HepG2 (cell line): ENCODE data around the gene CASKIN2. TPM values are rescaled to one million over a fixed set of nuclear protein-coding genes. Genes with fewer than 3 reads are reported as not detected.

ENCODE experiments used
- HMGXB4 ChIP-seq, 2 experiments: sonication (generic) in 1 of 2; formaldehyde crosslinking in 1 of 2; IDR thresholded peaks; 2 replicates each; pipeline versions ENCODE4 v1.4.0 to v1.6.1; 2018 to 2020; ENCODE audit warnings: missing genetic modification reagents in 2 of 2, borderline replicate concordance in 1 of 2, low read depth in 1 of 2, mild to moderate bottlenecking in 1 of 2, missing biosample characterization in 1 of 2
- NFAT5 ChIP-seq: sonication (generic); formaldehyde crosslinking; IDR thresholded peaks from 2 replicates; pipeline ENCODE4 v1.4.0; 2020; ENCODE audit warnings: missing genetic modification reagents
- PRMT3 ChIP-seq: sonication (generic); formaldehyde crosslinking; IDR thresholded peaks from 2 replicates; pipeline ENCODE4 v1.8.1; 2022; ENCODE audit warnings: low read depth, mild to moderate bottlenecking, moderate library complexity, missing genetic modification reagents, borderline replicate concordance
- ZNF337 ChIP-seq: sonication (generic); formaldehyde crosslinking; IDR thresholded peaks from 2 replicates; pipeline ENCODE4 v1.5.1; 2020; ENCODE audit warnings: missing genetic modification reagents, low read depth, mild to moderate bottlenecking, borderline replicate concordance
- ZNF644 ChIP-seq: IDR thresholded peaks from 2 replicates; pipeline ENCODE4 v1.6.1; 2016; ENCODE audit warnings: low read depth
- ZNF788 ChIP-seq: sonication (generic); formaldehyde crosslinking; IDR thresholded peaks from 2 replicates; pipeline ENCODE4 v1.5.0; 2020; ENCODE audit warnings: mild to moderate bottlenecking, missing genetic modification reagents, borderline replicate concordance
- ZSCAN29 ChIP-seq: sonication (generic); formaldehyde crosslinking; conservative IDR thresholded peaks from 2 replicates; pipeline ENCODE4 v1.4.0; 2020; ENCODE audit warnings: mild to moderate bottlenecking, missing genetic modification reagents
- polyA plus RNA-seq, 8 experiments: library from polyadenylated mRNA; depleted of rRNA in 3 of 8; stranded (reverse) in 7 of 8; unstranded in 1 of 8; fragments of >200 nt; fragmentation: Illumina TruSeq in 4 of 8; extraction: Trizol in 4 of 8; gene quantifications; 2 replicates each; pipeline versions ENCODE4 v1.2.1 to v1.2.3, GENCODE V29; 2011 to 2016; ENCODE audit warnings: low read depth in 4 of 8, missing spikeins in 1 of 8, mixed read lengths in 1 of 8; ENCODE audit not compliant: insufficient read depth in 1 of 8
- total RNA-seq, 5 experiments: library from RNA; depleted of rRNA; stranded (reverse); fragments of >200 nt; fragmentation: Illumina TruSeq; extraction: Trizol; gene quantifications; 2 replicates each; pipeline ENCODE4 v1.2.3, GENCODE V29; 2016; ENCODE audit warnings: low read depth in 1 of 5
- TF ChIP-seq, protein P1 (sequence below), 2 experiments: fragments of 450-650 bp in 1 of 2; sonication (generic) in 1 of 2; formaldehyde crosslinking in 1 of 2; IDR thresholded peaks; 2 replicates each; pipeline versions ENCODE4 v1.6.1 to v1.8.0; 2016 to 2022; ENCODE audit warnings: antibody characterized with exemption in 1 of 2, mild to moderate bottlenecking in 1 of 2, missing genetic modification reagents in 1 of 2

Gene CASKIN2
- total and polyA plus RNA-seq, 2 of the 13 experiments (the other 11 are each of a cell fraction or from before 2014, with no cell fraction given) = 5.2 to 7.8 TPM

GRCh38 chr17:75511610-75512575 is 3.4 kb downstream of the CASKIN2 start (continued):
- TF ChIP-seq, protein P1, sequence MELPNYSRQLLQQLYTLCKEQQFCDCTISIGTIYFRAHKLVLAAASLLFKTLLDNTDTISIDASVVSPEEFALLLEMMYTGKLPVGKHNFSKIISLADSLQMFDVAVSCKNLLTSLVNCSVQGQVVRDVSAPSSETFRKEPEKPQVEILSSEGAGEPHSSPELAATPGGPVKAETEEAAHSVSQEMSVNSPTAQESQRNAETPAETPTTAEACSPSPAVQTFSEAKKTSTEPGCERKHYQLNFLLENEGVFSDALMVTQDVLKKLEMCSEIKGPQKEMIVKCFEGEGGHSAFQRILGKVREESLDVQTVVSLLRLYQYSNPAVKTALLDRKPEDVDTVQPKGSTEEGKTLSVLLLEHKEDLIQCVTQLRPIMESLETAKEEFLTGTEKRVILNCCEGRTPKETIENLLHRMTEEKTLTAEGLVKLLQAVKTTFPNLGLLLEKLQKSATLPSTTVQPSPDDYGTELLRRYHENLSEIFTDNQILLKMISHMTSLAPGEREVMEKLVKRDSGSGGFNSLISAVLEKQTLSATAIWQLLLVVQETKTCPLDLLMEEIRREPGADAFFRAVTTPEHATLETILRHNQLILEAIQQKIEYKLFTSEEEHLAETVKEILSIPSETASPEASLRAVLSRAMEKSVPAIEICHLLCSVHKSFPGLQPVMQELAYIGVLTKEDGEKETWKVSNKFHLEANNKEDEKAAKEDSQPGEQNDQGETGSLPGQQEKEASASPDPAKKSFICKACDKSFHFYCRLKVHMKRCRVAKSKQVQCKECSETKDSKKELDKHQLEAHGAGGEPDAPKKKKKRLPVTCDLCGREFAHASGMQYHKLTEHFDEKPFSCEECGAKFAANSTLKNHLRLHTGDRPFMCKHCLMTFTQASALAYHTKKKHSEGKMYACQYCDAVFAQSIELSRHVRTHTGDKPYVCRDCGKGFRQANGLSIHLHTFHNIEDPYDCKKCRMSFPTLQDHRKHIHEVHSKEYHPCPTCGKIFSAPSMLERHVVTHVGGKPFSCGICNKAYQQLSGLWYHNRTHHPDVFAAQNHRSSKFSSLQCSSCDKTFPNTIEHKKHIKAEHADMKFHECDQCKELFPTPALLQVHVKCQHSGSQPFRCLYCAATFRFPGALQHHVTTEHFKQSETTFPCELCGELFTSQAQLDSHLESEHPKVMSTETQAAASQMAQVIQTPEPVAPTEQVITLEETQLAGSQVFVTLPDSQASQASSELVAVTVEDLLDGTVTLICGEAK (IDR thresholded peaks at IDR 0.05) = no peak
- TF ChIP-seq, protein P1 (CRISPR knock-in tag; IDR thresholded peaks at IDR 0.05) = peak; percentile 44; the same call in 1 of the 2 replicates
- TF ChIP-seq PRMT3 (CRISPR knock-in tag) = no peak
- TF ChIP-seq ZSCAN29 (CRISPR knock-in tag) = no peak
- TF ChIP-seq HMGXB4 (CRISPR knock-in tag; IDR thresholded peaks at IDR 0.05; ENCODE audit: borderline replicate concordance in 1 of 2, low read depth in 1 of 2) = 0 out of 4 replicates have a peak, but pooled peaks have one; percentile 24 to 47
- TF ChIP-seq ZNF337 = peak; percentile 49; the same call in 1 of the 2 replicates
- TF ChIP-seq ZNF644 (CRISPR knock-in tag) = peak; percentile 45; the same call in 1 of the 2 replicates
- no peak; the same call in 1 of the 2 replicates for TF ChIP-seq NFAT5 (CRISPR knock-in tag)
- TF ChIP-seq ZNF788 (CRISPR knock-in tag) = peak; percentile 96; the same call in 1 of the 2 replicates
